Measurements from ENCODE around the gene HAT1.
"Not testable (repeated sequence)": the region's sequence is repeated elsewhere in the genome, so short reads cannot be mapped to it uniquely, and the experiment has no call there.

The HAT1 gene

GRCh38 chr2:171922230-171923022 lies at the start of gene HAT1:
Gene HAT1 (plus strand): TSS chr2:171922461. CDS start chr2:171922501, 40 bp downstream.
- peak; percentile 96 for DNase-seq (ENCODE audit: low spot score)

- no peak for DNase-seq (ENCODE audit: low spot score)
Measured at GRCh38 chr2:171874517-171874916, 47.7 kb upstream of the HAT1 start.

GRCh38 chr2:171874963-171875362 lies 47.3 kb upstream of the HAT1 start:
- no peak for DNase-seq (ENCODE audit: low spot score)

- DNase-seq (ENCODE audit: low spot score): no peak
Measured at GRCh38 chr2:171878481-171878993, 43.7 kb upstream of the HAT1 start.

- DNase-seq (ENCODE audit: low spot score): no peak
Measured at GRCh38 chr2:171879865-171880264, 42.4 kb upstream of the HAT1 start.

- DNase-seq (ENCODE audit: low spot score): no peak
Measured at GRCh38 chr2:171880774-171881173, 41.5 kb upstream of the HAT1 start.

GRCh38 chr2:171882089-171882769 lies 40.0 kb upstream of the HAT1 start:
- DNase-seq (ENCODE audit: low spot score): no peak

- no peak for DNase-seq (ENCODE audit: low spot score)
Measured at GRCh38 chr2:171883275-171883893, 38.9 kb upstream of the HAT1 start.

- DNase-seq (ENCODE audit: low spot score): no peak
Measured at GRCh38 chr2:171889333-171889732, 32.9 kb upstream of the HAT1 start.

- no peak for DNase-seq (ENCODE audit: low spot score)
Measured at GRCh38 chr2:171889808-171890207, 32.5 kb upstream of the HAT1 start.

GRCh38 chr2:171893196-171893823 lies 29.0 kb upstream of the HAT1 start:
- no peak for DNase-seq (ENCODE audit: low spot score)

GRCh38 chr2:171893824-171894611 lies 28.2 kb upstream of the HAT1 start, which contains the start of gene SLC25A12:
Gene SLC25A12 (minus strand): TSS chr2:171894244. CDS start chr2:171894214, 30 bp downstream.
- peak; percentile 78 for DNase-seq (ENCODE audit: low spot score)

GRCh38 chr2:171894612-171894947 lies 27.7 kb upstream of the HAT1 start:
- DNase-seq (ENCODE audit: low spot score): no peak

- DNase-seq (ENCODE audit: low spot score): no peak
Measured at GRCh38 chr2:171895786-171896185, 26.5 kb upstream of the HAT1 start.

GRCh38 chr2:171899623-171900282 lies 22.5 kb upstream of the HAT1 start:
- DNase-seq (ENCODE audit: low spot score): not testable (repeated sequence)

- no peak for DNase-seq (ENCODE audit: low spot score)
Measured at GRCh38 chr2:171902840-171903420, 19.3 kb upstream of the HAT1 start.

GRCh38 chr2:171908235-171908634 lies 14.0 kb upstream of the HAT1 start:
- DNase-seq (ENCODE audit: low spot score): no peak

- DNase-seq (ENCODE audit: low spot score): no peak
Measured at GRCh38 chr2:171909266-171909665, 13.0 kb upstream of the HAT1 start.

GRCh38 chr2:171910494-171910893 lies 11.8 kb upstream of the HAT1 start:
- DNase-seq (ENCODE audit: low spot score): no peak

GRCh38 chr2:171913517-171913916 lies 8.7 kb upstream of the HAT1 start:
- no peak for DNase-seq (ENCODE audit: low spot score)

GRCh38 chr2:171919453-171919852 lies 2.8 kb upstream of the HAT1 start:
- DNase-seq (ENCODE audit: low spot score): no peak

All from SW480 (cell line).